HTR-8/SVneo (cell line): ENCODE measurements around the gene JARID2.

ENCODE experiments used
- DNase-seq: peaks from one replicate; pipeline ENCODE4 v3.0.0; 2011; ENCODE audit warnings: low spot score, mixed read lengths; ENCODE audit not compliant: insufficient read length
- FAIRE-seq: peaks from 2 replicates; lab custom pipeline; 2011; peaks lifted over from hg19 to GRCh38; lab: Jason Lieb, UNC

The JARID2 gene

GRCh38 chr6:15447546-15448267 is 201.8 kb downstream of the JARID2 start:
- DNase-seq = no peak
- no peak for FAIRE-seq

DNA sequence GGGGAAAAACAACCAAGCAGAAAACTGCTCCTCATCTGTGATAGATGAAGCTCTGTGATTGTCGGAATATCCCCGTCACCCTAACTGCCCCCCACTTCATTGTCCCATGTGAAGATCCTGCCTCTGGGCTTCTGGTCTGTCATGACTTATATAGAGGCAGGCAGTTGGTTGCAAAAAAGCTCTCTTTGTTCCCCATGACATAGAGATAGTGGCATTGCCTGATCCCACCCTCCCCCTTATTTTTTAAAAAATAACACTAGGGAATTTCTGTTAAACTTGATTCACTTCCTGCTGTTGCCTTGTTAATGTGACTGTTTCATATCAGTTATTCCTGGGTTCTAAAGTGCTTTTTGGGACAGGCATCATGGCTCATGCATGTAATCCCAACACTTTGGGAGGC is 203.1 kb downstream of the JARID2 start:
- no peak for FAIRE-seq

DNA sequence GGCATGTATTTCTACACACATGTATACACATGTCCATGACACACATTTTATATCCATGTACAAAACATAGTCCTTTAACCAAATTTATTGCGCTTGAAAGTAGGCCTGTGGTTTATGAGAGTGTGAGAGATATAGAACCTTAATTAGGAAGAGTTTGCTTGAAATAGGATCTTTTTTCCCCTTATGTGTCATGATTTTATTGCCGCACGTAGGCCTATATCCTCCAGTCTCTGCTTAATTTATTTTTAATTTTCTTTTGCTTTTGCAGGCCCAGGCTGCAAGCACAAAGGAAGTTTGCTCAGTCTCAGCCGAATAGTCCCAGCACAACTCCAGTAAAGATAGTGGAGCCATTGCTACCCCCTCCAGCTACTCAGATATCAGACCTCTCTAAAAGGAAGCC is 205.9 kb downstream of the JARID2 start:
- DNase-seq (no peak), FAIRE-seq (no peak)

More for the DNA sequence above, 203.1 kb downstream of the JARID2 start:
- no peak for DNase-seq

DNA sequence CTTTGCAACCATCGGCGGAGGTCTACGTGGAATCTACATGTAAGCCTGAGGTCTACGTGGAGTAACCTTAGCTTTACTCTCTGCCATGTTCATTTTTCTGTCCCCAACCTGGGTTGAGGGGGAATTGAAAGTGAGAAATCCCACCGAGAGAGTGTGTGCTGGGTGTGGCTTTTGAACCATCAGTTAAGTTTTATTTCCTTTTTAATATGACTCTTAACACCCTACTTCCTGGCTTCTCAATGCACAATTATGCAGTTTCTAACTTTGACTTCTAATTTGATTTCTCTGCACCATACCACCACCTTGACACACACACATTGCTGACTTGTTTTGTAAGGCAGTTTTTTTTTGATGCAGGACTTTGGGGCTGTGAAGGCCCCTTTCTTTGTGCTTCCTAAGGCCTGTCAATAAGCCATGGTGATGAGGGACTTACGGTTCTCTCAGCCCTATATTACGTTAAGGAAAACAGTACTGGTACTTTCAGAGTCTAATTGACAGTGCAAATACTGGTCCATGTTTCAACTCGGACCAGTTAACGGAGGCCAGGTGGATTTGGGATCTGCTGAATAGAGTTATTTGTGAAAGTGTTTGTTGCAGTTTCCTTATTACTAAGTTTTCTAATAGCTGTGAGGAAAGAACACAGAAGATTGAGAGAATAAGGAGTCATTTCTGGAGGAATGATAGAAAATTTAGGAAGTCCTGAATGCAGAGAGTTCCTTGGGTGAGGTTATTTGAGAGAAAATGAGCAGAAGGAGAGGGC is 206.5 kb downstream of the JARID2 start:
- no peak for FAIRE-seq

DNA sequence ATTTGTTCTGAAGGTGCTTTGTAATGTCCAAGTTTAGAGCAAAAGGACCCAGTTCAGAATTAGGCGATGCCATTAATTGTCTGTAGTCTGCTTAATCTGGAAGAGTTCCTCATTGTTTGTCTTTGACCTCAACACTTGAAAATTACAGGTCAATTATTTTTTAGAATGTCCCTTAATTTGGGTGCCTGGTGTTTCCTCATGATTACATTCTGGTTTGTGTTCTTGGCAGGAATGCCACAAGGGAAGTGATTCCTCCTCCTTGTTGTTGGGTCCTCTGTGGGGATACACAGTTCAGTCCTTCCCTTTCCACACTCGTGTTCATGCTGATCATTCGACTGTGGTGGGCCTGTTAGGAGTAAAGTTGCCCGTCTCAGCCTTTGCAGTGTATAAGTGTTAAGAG is 207.3 kb downstream of the JARID2 start:
- DNase-seq = no peak
- no peak for FAIRE-seq

More for the DNA sequence above, 206.5 kb downstream of the JARID2 start:
- no peak for DNase-seq

DNA sequence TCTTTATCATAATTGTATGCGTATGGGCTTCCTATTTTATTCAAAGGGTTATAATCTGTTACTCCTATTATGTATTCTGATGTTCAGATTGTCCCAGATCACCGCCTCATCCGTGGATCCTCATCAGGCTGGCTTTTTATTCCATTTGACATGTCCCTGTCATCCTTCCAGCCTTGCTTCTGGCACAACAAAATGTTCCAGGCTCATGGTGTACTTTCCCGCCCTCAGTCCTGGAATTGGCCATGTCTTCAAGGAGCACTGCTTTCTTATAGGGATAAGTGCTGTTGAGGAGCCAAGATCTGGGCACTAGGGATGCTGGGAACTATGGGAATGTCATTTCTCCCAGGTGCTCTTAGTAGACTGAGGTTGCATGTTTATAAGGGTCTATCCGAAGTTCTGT is 207.8 kb downstream of the JARID2 start:
- DNase-seq = no peak
- FAIRE-seq = no peak

GRCh38 chr6:15456422-15456821 is 210.6 kb downstream of the JARID2 start:
- FAIRE-seq = no peak
- DNase-seq = no peak

GRCh38 chr6:15457121-15457650 is 211.3 kb downstream of the JARID2 start:
- no peak for DNase-seq
- FAIRE-seq = no peak

GRCh38 chr6:15458021-15458459 is 212.2 kb downstream of the JARID2 start:
- FAIRE-seq (no peak), DNase-seq (no peak)

DNA sequence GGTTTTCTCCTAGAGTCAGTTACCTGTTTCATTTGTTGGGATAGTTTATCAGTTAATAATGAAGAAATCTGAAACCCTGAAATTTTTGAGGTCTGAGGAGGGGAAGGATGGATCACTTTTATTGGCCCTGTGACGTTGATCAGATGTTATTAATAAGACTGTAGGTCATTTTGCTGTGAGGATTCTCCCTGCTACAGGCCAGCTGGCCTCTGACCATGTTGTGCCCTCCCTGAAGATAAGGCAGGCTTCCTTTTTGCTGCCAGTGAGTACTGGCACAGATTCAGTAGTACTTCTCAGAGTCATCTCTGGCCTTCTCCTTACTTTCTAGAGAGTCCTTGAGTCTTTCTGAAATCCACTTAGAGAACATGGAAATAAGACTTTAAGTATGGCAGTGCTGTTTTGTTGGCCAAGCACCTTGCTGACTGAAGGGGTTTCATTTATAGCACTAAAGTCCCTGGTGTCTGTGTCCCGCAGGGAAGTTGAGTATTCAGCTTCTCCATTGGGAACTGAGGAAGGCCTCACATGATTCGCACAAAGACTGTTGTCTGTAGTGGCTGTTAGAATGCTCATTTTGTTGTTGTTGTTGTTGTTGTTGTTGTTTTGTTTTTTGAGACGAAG is 214.3 kb downstream of the JARID2 start:
- no peak for FAIRE-seq

DNA sequence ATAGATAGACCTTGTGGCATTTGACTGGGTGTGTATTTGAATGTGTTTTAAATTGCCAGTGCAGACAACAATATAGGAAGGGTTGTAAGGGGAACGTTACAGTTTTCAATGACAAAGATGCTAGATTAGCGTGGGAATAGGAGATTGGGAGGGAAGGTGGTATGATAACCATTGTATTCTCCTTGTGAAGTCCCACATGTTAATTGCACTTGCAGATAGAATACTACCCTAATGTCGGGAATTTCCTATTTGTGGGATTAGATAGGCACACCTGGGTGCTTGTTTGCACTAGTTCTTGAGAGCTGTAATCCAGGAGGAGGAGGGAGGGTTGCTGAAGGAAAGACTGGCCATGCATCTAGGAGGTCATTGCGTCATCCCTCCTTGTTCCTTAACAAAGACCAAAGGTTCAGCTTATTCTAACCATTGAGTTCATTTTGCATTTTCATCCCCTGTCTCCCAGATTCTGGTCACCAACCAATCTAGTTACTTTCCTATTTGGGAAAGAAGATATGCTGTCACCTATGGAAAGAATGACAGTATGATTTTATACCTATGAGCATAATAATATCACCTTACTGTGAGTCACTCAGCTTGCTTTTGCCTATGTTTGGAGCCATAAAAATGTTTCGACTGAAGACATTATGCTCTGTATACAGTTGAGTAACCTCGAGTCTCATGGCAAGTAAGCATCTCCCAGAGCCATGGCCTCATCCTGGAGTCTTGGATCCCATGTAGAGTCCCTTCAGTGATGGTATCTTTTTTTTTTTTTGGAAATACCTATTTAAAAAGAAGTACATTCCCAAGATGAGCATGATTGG is 215.5 kb downstream of the JARID2 start:
- DNase-seq (no peak), FAIRE-seq (no peak)

More for the DNA sequence above, 214.3 kb downstream of the JARID2 start:
- no peak for DNase-seq

- no peak for DNase-seq
- FAIRE-seq = no peak
Measured at GRCh38 chr6:15462256-15462655, 216.4 kb downstream of the JARID2 start.

- FAIRE-seq (no peak), DNase-seq (no peak)
Measured at GRCh38 chr6:15462717-15463525, 217.1 kb downstream of the JARID2 start.

- peak; percentile 33 for FAIRE-seq
- no peak for DNase-seq
Measured at GRCh38 chr6:15464211-15464725, 218.4 kb downstream of the JARID2 start.

DNA sequence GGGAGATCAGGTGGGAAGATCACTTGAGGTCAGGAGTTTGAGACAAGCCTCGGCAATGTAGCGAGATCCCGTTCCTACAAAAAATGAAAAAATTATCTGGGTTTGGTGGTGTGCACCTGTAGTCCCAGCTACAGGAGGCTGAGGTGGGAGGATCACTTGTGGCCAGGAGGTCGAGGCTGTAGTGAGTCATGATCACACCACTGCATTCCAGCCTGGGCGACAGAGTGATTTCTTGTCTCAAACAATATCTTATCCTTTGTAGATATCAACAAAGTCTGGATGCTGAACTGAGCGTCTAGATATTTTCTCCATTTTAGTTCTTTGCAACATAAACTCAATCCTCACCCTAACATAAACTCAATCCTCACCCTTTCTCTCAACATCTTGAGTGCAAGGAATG is 219.3 kb downstream of the JARID2 start:
- no peak for DNase-seq
- no peak for FAIRE-seq

DNA sequence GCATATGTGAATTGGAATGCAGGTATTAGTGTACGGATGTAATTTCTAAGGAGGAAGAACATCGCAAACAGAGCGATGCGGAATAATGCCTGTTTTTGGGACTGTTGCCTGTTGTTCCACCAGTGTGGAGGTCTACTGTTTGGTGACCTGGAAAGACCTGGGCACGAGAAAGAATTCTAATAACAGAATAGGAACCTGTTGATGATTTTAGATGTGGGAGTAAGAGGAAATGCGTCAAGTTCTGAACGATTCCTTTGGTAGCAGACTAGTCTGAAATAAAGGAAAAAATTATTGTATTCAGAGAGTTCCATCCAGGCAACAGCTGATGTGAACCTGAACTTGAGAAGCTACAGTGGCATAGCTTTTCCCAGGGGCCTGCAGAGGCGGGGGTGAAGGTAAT is 224.9 kb downstream of the JARID2 start:
- DNase-seq (no peak), FAIRE-seq (no peak)

DNA sequence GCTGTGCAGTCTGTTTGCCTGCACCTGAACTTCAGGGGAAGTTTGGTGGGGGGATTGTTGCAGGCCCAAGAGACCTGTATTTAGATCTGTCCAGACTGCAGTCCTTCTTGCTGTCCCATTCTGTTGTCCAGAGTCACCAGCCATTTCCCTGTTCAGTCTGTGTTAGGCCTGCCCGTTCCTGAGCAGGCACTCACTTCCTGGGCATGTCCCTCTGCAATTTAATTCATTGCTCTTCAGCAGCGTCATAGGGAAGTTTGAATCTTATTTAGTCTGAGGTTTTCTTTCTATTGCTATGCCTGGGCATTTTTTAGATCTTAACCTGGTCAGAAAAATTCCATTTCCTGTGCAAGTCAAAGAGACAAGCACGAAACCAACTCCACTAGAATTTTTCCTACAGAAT is 226.8 kb downstream of the JARID2 start:
- DNase-seq (no peak), FAIRE-seq (no peak)

DNA sequence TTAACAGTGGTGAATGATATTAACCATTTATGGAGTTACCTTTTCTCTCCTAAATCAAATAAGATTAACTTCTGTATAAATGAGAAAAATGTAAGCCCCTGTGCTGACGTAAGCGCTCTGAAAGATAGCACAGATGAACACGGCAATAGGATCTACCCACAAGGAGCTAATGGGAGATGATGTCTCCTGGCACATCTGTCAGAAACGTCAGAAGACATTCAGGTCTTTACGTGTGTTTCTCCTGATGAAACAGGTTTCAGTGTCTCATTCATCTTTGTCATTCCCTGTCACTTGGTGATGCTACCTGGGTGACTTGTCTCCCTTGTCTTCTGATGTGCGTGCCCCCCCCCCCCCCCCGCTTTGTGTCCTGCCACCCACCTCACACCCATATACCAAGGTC is 227.3 kb downstream of the JARID2 start:
- DNase-seq (no peak), FAIRE-seq (no peak)

- no peak for FAIRE-seq
- DNase-seq = no peak
Measured at GRCh38 chr6:15473741-15474161, 227.9 kb downstream of the JARID2 start.
